B cell (primary cell): ENCODE data around the gene ZNF580. TPM values are rescaled to one million over a fixed set of nuclear protein-coding genes. Genes with fewer than 3 reads are reported as not detected.

Experiments used
- ATAC-seq: fragments of 200-7000 bp; cut with Tn5 transposase; one replicate; pipeline ENCODE4 v1.10.0; 2021; ENCODE audit warnings: low read depth, mild to moderate bottlenecking, moderate number of reproducible peaks, moderate library complexity
- CTCF ChIA-PET: fragments of 350-600 bp; sonication (Branson Sonifier 250); formaldehyde crosslinking; loops from one replicate; lab custom pipeline; 2021; ENCODE audit warnings: antibody characterized with exemption, inconsistent platforms; lab: Charles Lee
- POLR2A ChIA-PET: fragments of 350-600 bp; sonication (Branson Sonifier 250); formaldehyde crosslinking; loops from one replicate; lab custom pipeline; 2021; ENCODE audit warnings: antibody characterized with exemption; lab: Charles Lee
- DNase-seq: peaks from one replicate; pipeline ENCODE4 v3.0.0; 2013
- H2AFZ ChIP-seq: 2 replicates; pipeline ENCODE4 v1.6.1; 2012; ENCODE audit warnings: mild to moderate bottlenecking, low read depth, low read length; ENCODE audit not compliant: insufficient read depth, poor library complexity, severe bottlenecking
- H3K27ac ChIP-seq, 2 donors: 1 replicate in 1 of 2; 2 replicates in 1 of 2; pipeline ENCODE4 v1.5.1; 2012 to 2013; ENCODE audit warnings: low read length in 2 of 2, mild to moderate bottlenecking in 2 of 2, moderate library complexity in 1 of 2
- H3K27me3 ChIP-seq, 4 experiments: fragments of 200-600 bp in 1 of 4; sonication (generic) in 1 of 4; replicated peaks in 1 of 4; 1 replicate in 2 of 4; 2 replicates in 2 of 4; pipeline versions ENCODE4 v1.6.1 to v1.7.0; 2013 to 2016; ENCODE audit warnings: low read length in 3 of 4, mild to moderate bottlenecking in 2 of 4, mixed read lengths in 1 of 4, moderate library complexity in 1 of 4; ENCODE audit not compliant: insufficient read depth in 4 of 4, control insufficient read depth in 3 of 4; ENCODE audit errors: control extremely low read depth in 1 of 4
- H3K36me3 ChIP-seq, 2 experiments: replicated peaks in 1 of 2; 1 replicate in 1 of 2; 2 replicates in 1 of 2; pipeline versions ENCODE4 v1.6.1 to v1.7.1; 2013; ENCODE audit warnings: low read length in 1 of 2; ENCODE audit not compliant: insufficient read depth in 2 of 2, control insufficient read depth in 1 of 2; ENCODE audit errors: control extremely low read depth in 1 of 2, extremely low read depth in 1 of 2
- H3K4me1 ChIP-seq, 2 donors: fragments of 200-600 bp in 1 of 2; sonication (generic) in 1 of 2; 1 replicate in 1 of 2; 2 replicates in 1 of 2; pipeline versions ENCODE4 v1.5.1 to v1.6.1; 2013 to 2017; ENCODE audit warnings: low read length in 2 of 2; ENCODE audit not compliant: control insufficient read depth in 2 of 2, insufficient read depth in 2 of 2
- H3K4me2 ChIP-seq: replicated peaks from 2 replicates; pipeline ENCODE3; 2012; ENCODE audit warnings: mild to moderate bottlenecking, low read depth, low read length; ENCODE audit not compliant: poor library complexity, severe bottlenecking
- H3K4me3 ChIP-seq, 5 experiments: fragments of 200-600 bp in 1 of 5; sonication (generic) in 1 of 5; 1 replicate in 3 of 5; 2 replicates in 2 of 5; pipeline versions ENCODE4 v1.5.1 to v1.7.0; 2011 to 2016; ENCODE audit warnings: low read length in 4 of 5, mild to moderate bottlenecking in 4 of 5, low read depth in 2 of 5, control low read depth in 1 of 5, moderate library complexity in 1 of 5; ENCODE audit not compliant: insufficient read depth in 1 of 5; ENCODE audit errors: control extremely low read depth in 1 of 5, extremely low read depth in 1 of 5
- H3K79me2 ChIP-seq: fragments of 200-600 bp; sonication (generic); one replicate; pipeline ENCODE4 v1.6.0; 2016; ENCODE audit warnings: low read length; ENCODE audit not compliant: control insufficient read depth, insufficient read depth
- H3K9ac ChIP-seq: fragments of 200-600 bp; sonication (generic); 2 replicates; pipeline ENCODE4 v1.6.1; 2017; ENCODE audit warnings: mild to moderate bottlenecking, low read length, moderate library complexity
- H3K9me3 ChIP-seq, 3 donors: one replicate each; pipeline versions ENCODE4 v1.6.1 to v1.7.1; 2013; ENCODE audit warnings: low read length in 2 of 3; ENCODE audit not compliant: control insufficient read depth in 2 of 3, insufficient read depth in 1 of 3; ENCODE audit errors: control extremely low read depth in 1 of 3
- H4K20me1 ChIP-seq: 2 replicates; pipeline ENCODE4 v1.6.0; 2012; ENCODE audit warnings: mild to moderate bottlenecking, low read length; ENCODE audit not compliant: insufficient read depth, control insufficient read depth, poor library complexity, severe bottlenecking
- H3K27ac Mint-ChIP-seq: one replicate; pipeline ENCODE4 v1.8.0; 2021; ENCODE audit warnings: mixed read lengths
- H3K27me3 Mint-ChIP-seq: one replicate; pipeline ENCODE4 v1.8.0; 2021; ENCODE audit warnings: mixed read lengths
- H3K4me1 Mint-ChIP-seq: one replicate; pipeline ENCODE4 v1.8.0; 2021; ENCODE audit warnings: mixed read lengths
- H3K4me3 Mint-ChIP-seq: one replicate; pipeline ENCODE4 v1.8.0; 2021; ENCODE audit warnings: mixed read lengths
- H3K9me3 Mint-ChIP-seq: one replicate; pipeline ENCODE4 v1.8.0; 2022; ENCODE audit warnings: mixed read lengths; ENCODE audit not compliant: insufficient read depth
- CTCF ChIP-seq: fragments of 200-600 bp; IDR thresholded peaks from one replicate; pipeline ENCODE4 v1.8.0; 2022; ENCODE audit warnings: antibody characterized with exemption, mild to moderate bottlenecking
- EZH2 ChIP-seq: IDR thresholded peaks from 2 replicates; pipeline ENCODE4 v1.6.1; 2012; ENCODE audit warnings: borderline replicate concordance, low read depth, mild to moderate bottlenecking, moderate library complexity, low read length; ENCODE audit not compliant: insufficient read depth, poor library complexity, severe bottlenecking
- WGBS: methylation state at CpG from one replicate; pipeline ENCODE4 v1.1.5; 2013; ENCODE audit warnings: missing lambda C conversion rate; ENCODE audit not compliant: insufficient coverage; 5-methylcytosine and 5-hydroxymethylcytosine counted together
- intact Hi-C: fragments of 100-400 bp; cut with micrococcal nuclease; formaldehyde crosslinking; loops from one replicate; pipeline ENCODE4 v1.10.0; 2022
- polyA plus RNA-seq: library from polyadenylated mRNA; depleted of rRNA; stranded (reverse); fragments of >200 nt; gene quantifications from 2 replicates; pipeline ENCODE4 v1.2.3, GENCODE V29; 2012
- total RNA-seq, 2 donors: library from RNA; stranded (reverse); fragments of 120-200 nt in 1 of 2; gene quantifications; 1 replicate in 1 of 2; 2 replicates in 1 of 2; pipeline versions ENCODE4 v1.2.3 to v1.2.4, GENCODE V29; 2013 to 2022

The ZNF580 gene
- total and polyA plus RNA-seq, 2 donors (not counting 1 experiment from before 2014, with no cell fraction given): 69.8 to 101 TPM

GRCh38 chr19:55646889-55647731, 6.3 kb downstream of the ZNF580 start:
- Mint-ChIP-seq H3K4me3 (peak overlapping the region; percentile 97), H3K27me3 (no peaks in the 10 kb centered on the region), H3K27ac (peak overlapping the region; percentile 92), H3K4me1 (peaks cover 61% of the 10 kb centered on the region), H3K9me3 (no peaks in the 10 kb centered on the region)
- H3K4me2 ChIP-seq: peak overlapping the region; percentile 86
- H3K4me3 ChIP-seq: peak overlapping the region; percentile 79 to 96 (median 90)
- H3K4me1 ChIP-seq: peaks cover 41 to 58% of the 10 kb centered on the region in 2 donors
- peak; percentile 33 for ATAC-seq
- TF ChIP-seq EZH2 (no peak), CTCF (no peak)
- H4K20me1 ChIP-seq: peaks cover 21% of the 10 kb centered on the region
- H3K79me2 ChIP-seq: peaks cover 47% of the 10 kb centered on the region
- peak overlapping the region; percentile 79 to 90 for H3K27ac ChIP-seq
- no peaks in the 10 kb centered on the region for H3K9me3 ChIP-seq
- WGBS: 48% methylated on average over 5 of the region's 14 CpGs
- peak overlapping the region; percentile 85 for H3K9ac ChIP-seq
- POLR2A ChIA-PET: interaction anchor here (0.5 to 2.2 kb wide), 9 partner anchors 8 to 1199 kb away, joined by 3 to 55 read pairs (median 6); partner anchors contain the start of genes FIZ1, ZNF784 and ZNF865
- H3K27me3 ChIP-seq: no peaks in the 10 kb centered on the region
- H3K36me3 ChIP-seq: peaks cover 0 to 34% of the 10 kb centered on the region in 2 experiments
- intact Hi-C loops: no loop called here
- CTCF ChIA-PET: interaction anchor here (0.7 to 7.2 kb wide), 11 partner anchors 12 to 263 kb away, joined by 3 to 131 read pairs (median 4); partner anchors contain the start of genes TMEM238 and ZNF865
- DNase-seq: peak; percentile 84
- peak overlapping the region; percentile 84 for H2AFZ ChIP-seq
